Tibial nerve (tissue), 3 donors: ENCODE measurements around the gene KAT7.

Experiments used
- POLR2A ChIP-seq, 2 donors: fragments of 450-650 bp; IDR thresholded peaks; one replicate each; pipeline ENCODE4 v1.6.1; 2017; ENCODE audit warnings: antibody characterized with exemption in 2 of 2, mild to moderate bottlenecking in 2 of 2, moderate library complexity in 2 of 2
- TF ChIP-seq, protein P1 (sequence below), 5 experiments: fragments of 200-600 bp in 3 of 5; fragments of 450-650 bp in 2 of 5; sonication (generic) in 3 of 5; IDR thresholded peaks; one replicate each; pipeline ENCODE4 v1.5.1; 2016 to 2019; ENCODE audit warnings: antibody characterized with exemption in 5 of 5, mild to moderate bottlenecking in 3 of 5, moderate library complexity in 2 of 5

GRCh38 chr17:49822829-49823228, 34.3 kb downstream of the KAT7 start:
- TF ChIP-seq, protein P1, sequence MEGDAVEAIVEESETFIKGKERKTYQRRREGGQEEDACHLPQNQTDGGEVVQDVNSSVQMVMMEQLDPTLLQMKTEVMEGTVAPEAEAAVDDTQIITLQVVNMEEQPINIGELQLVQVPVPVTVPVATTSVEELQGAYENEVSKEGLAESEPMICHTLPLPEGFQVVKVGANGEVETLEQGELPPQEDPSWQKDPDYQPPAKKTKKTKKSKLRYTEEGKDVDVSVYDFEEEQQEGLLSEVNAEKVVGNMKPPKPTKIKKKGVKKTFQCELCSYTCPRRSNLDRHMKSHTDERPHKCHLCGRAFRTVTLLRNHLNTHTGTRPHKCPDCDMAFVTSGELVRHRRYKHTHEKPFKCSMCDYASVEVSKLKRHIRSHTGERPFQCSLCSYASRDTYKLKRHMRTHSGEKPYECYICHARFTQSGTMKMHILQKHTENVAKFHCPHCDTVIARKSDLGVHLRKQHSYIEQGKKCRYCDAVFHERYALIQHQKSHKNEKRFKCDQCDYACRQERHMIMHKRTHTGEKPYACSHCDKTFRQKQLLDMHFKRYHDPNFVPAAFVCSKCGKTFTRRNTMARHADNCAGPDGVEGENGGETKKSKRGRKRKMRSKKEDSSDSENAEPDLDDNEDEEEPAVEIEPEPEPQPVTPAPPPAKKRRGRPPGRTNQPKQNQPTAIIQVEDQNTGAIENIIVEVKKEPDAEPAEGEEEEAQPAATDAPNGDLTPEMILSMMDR (IDR thresholded peaks at IDR 0.05), result no peak
- no peak for TF ChIP-seq POLR2A (IDR thresholded peaks at IDR 0.05)
